Trophoblast cell (in vitro differentiated cells and primary cell): ENCODE measurements around the gene FHAD1.

ENCODE experiments used
- DNase-seq, 2 donors: peaks; one replicate each; pipeline ENCODE4 v3.0.0-alpha.2; 2016
- H2AFZ ChIP-seq: 2 replicates; pipeline ENCODE4 v1.6.1; 2013; ENCODE audit warnings: low read length, moderate library complexity, mild to moderate bottlenecking; ENCODE audit not compliant: insufficient read depth, poor library complexity
- H2AK5ac ChIP-seq: 2 replicates; pipeline ENCODE4 v1.6.1; 2013; ENCODE audit warnings: mild to moderate bottlenecking, low read length
- H2BK120ac ChIP-seq: 2 replicates; pipeline ENCODE4 v1.6.1; 2013; ENCODE audit warnings: low read length, mild to moderate bottlenecking, moderate library complexity; ENCODE audit not compliant: insufficient read depth, poor library complexity
- H2BK12ac ChIP-seq: 2 replicates; pipeline ENCODE4 v1.6.1; 2013; ENCODE audit warnings: mild to moderate bottlenecking, low read length, moderate library complexity
- H2BK5ac ChIP-seq: 2 replicates; pipeline ENCODE4 v1.6.1; 2013; ENCODE audit warnings: low read length, low read depth, moderate library complexity, mild to moderate bottlenecking; ENCODE audit not compliant: poor library complexity
- H3K14ac ChIP-seq: 2 replicates; pipeline ENCODE4 v1.6.1; 2013; ENCODE audit warnings: mild to moderate bottlenecking, low read length
- H3K18ac ChIP-seq: 2 replicates; pipeline ENCODE4 v1.6.1; 2013; ENCODE audit warnings: mild to moderate bottlenecking, low read length
- H3K23ac ChIP-seq: 2 replicates; pipeline ENCODE4 v1.6.1; 2013; ENCODE audit warnings: low read length
- H3K27ac ChIP-seq: 2 replicates; pipeline ENCODE4 v1.5.1; 2013; ENCODE audit warnings: low read depth, mild to moderate bottlenecking, inconsistent platforms, low read length, moderate library complexity
- H3K27me3 ChIP-seq: 2 replicates; pipeline ENCODE4 v1.6.1; 2013; ENCODE audit warnings: inconsistent platforms, mild to moderate bottlenecking, low read length, moderate library complexity; ENCODE audit not compliant: insufficient read depth
- H3K36me3 ChIP-seq, 2 experiments: 1 replicate in 1 of 2; 2 replicates in 1 of 2; pipeline ENCODE4 v1.6.1; 2013; ENCODE audit warnings: low read length in 2 of 2, mild to moderate bottlenecking in 2 of 2, moderate library complexity in 1 of 2; ENCODE audit not compliant: insufficient read depth in 2 of 2, control insufficient read depth in 1 of 2
- H3K4ac ChIP-seq: 2 replicates; pipeline ENCODE4 v1.6.1; 2013; ENCODE audit warnings: low read depth, mild to moderate bottlenecking, low read length, moderate library complexity
- H3K4me1 ChIP-seq, 2 experiments: 1 replicate in 1 of 2; 2 replicates in 1 of 2; pipeline ENCODE4 v1.6.1; 2013; ENCODE audit warnings: low read length in 2 of 2, mild to moderate bottlenecking in 2 of 2, moderate library complexity in 1 of 2; ENCODE audit not compliant: insufficient read depth in 2 of 2, control insufficient read depth in 1 of 2
- H3K4me2 ChIP-seq: 2 replicates; pipeline ENCODE4 v1.6.1; 2013; ENCODE audit warnings: inconsistent platforms, mild to moderate bottlenecking, low read length, moderate library complexity
- H3K4me3 ChIP-seq: 2 replicates; pipeline ENCODE4 v1.5.1; 2013; ENCODE audit warnings: mild to moderate bottlenecking, low read depth, low read length, inconsistent platforms
- H3K79me1 ChIP-seq: one replicate; pipeline ENCODE4 v1.6.1; 2013; ENCODE audit warnings: low read length
- H3K79me2 ChIP-seq: 2 replicates; pipeline ENCODE4 v1.6.1; 2013; ENCODE audit warnings: low read length, mild to moderate bottlenecking; ENCODE audit not compliant: control insufficient read depth, insufficient read depth, poor library complexity
- H3K9ac ChIP-seq: 2 replicates; pipeline ENCODE4 v1.6.1; 2013; ENCODE audit warnings: mild to moderate bottlenecking, low read length
- H3K9me3 ChIP-seq: 2 replicates; pipeline ENCODE4 v1.6.1; 2013; ENCODE audit warnings: low read depth, mild to moderate bottlenecking, control low read depth, inconsistent platforms, low read length; ENCODE audit not compliant: insufficient read depth
- H4K12ac ChIP-seq: 2 replicates; pipeline ENCODE4 v1.6.1; 2013; ENCODE audit warnings: low read depth, mild to moderate bottlenecking, low read length, moderate library complexity
- H4K8ac ChIP-seq: 2 replicates; pipeline ENCODE4 v1.6.1; 2013; ENCODE audit warnings: low read depth, mild to moderate bottlenecking, low read length, moderate library complexity
- H4K91ac ChIP-seq: one replicate; pipeline ENCODE4 v1.6.1; 2013; ENCODE audit warnings: low read depth, mild to moderate bottlenecking, low read length, moderate library complexity
- WGBS: extraction: QIAGEN DNeasy Blood & Tissue Kit; methylation state at CpG from one replicate; pipeline ENCODE4 v1.1.7; 2013; ENCODE audit warnings: missing lambda C conversion rate; ENCODE audit not compliant: insufficient read length, insufficient coverage; ENCODE audit errors: extremely low coverage; 5-methylcytosine and 5-hydroxymethylcytosine counted together

Gene FHAD1

GRCh38 chr1:15310544-15310943 is 63.5 kb downstream of the FHAD1 start:
- H3K4me3 ChIP-seq: no peak overlapping the region
- no peak overlapping the region for H2BK12ac ChIP-seq
- no peak overlapping the region for H2BK120ac ChIP-seq
- no peak overlapping the region for H4K8ac ChIP-seq
- H2AFZ ChIP-seq: no peak overlapping the region
- H3K14ac ChIP-seq: no peak overlapping the region
- H3K18ac ChIP-seq: no peak overlapping the region
- no peak overlapping the region for H2AK5ac ChIP-seq
- H3K27me3 ChIP-seq: no peaks in the 10 kb centered on the region
- peaks cover 13% of the 10 kb centered on the region for H3K9me3 ChIP-seq
- H3K4me1 ChIP-seq: no peaks in the 10 kb centered on the region
- no peak overlapping the region for H3K4ac ChIP-seq
- H2BK5ac ChIP-seq: no peak overlapping the region
- WGBS: no CpG with 5 or more reads among the region's 7 CpGs
- H3K79me2 ChIP-seq: no peaks in the 10 kb centered on the region
- H4K91ac ChIP-seq: no peak overlapping the region
- H3K9ac ChIP-seq: peak overlapping the region; percentile 38
- H3K23ac ChIP-seq: no peak overlapping the region
- no peak overlapping the region for H4K12ac ChIP-seq
- H3K36me3 ChIP-seq: no peaks in the 10 kb centered on the region
- no peak overlapping the region for H3K27ac ChIP-seq
- no peak for DNase-seq
- no peak overlapping the region for H3K4me2 ChIP-seq
- H3K79me1 ChIP-seq: no peaks in the 10 kb centered on the region

DNA sequence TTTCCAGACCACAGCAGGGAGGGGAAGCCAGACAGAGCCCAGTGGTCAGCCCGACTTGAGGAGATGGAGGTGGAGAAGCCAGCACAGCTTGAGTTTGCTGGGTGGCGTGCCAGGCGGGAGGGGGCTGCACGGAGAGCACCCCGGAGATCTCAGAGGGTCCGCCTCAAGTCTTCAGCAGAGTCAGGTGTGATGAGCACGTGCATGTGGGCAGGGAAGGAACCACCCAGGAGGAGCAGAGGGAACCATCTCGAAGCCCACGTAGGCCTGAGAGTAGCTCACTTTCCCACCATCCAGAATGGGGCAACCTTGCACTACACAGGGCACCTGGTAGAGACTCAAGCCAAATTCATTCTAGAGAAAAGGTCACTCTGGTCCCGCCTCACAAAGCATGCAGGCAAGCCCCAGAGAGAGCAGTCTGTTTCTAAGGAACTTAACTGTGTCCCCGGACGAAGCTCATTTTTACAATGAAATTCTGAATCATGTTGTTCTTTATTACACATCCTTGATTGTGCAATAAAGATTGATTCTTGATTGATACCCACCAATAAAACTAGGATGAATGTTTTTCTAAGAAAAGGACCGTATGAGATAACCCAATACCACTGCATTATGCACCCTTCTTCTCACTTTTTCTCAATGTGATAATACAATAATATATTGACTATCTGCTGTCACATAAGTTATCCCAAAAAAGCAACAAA is 64.2 kb downstream of the FHAD1 start:
- no peak for DNase-seq
- no peaks in the 10 kb centered on the region for H3K27me3 ChIP-seq
- H2AK5ac ChIP-seq: no peak overlapping the region
- H2BK12ac ChIP-seq: no peak overlapping the region
- no peak overlapping the region for H3K4me2 ChIP-seq
- no peak overlapping the region for H2AFZ ChIP-seq
- H3K9me3 ChIP-seq: peaks cover 13% of the 10 kb centered on the region
- no peak overlapping the region for H3K14ac ChIP-seq
- no peaks in the 10 kb centered on the region for H3K79me2 ChIP-seq
- no peaks in the 10 kb centered on the region for H3K79me1 ChIP-seq
- no peak overlapping the region for H2BK120ac ChIP-seq
- H3K4ac ChIP-seq: no peak overlapping the region
- peak overlapping the region; percentile 28 for H3K9ac ChIP-seq
- H3K27ac ChIP-seq: no peak overlapping the region
- no CpG with 5 or more reads among the region's 13 CpGs for WGBS
- no peaks in the 10 kb centered on the region for H3K4me1 ChIP-seq
- peak overlapping the region; percentile 17 for H3K23ac ChIP-seq
- H4K8ac ChIP-seq: no peak overlapping the region
- no peaks in the 10 kb centered on the region for H3K36me3 ChIP-seq
- H2BK5ac ChIP-seq: no peak overlapping the region
- no peak overlapping the region for H3K18ac ChIP-seq
- no peak overlapping the region for H4K12ac ChIP-seq
- no peak overlapping the region for H4K91ac ChIP-seq
- H3K4me3 ChIP-seq: no peak overlapping the region

GRCh38 chr1:15311880-15312279 is 64.9 kb downstream of the FHAD1 start:
- H3K9ac ChIP-seq: no peak overlapping the region
- H2AK5ac ChIP-seq: no peak overlapping the region
- H3K27me3 ChIP-seq: no peaks in the 10 kb centered on the region
- no peaks in the 10 kb centered on the region for H3K79me1 ChIP-seq
- no peaks in the 10 kb centered on the region for H3K4me1 ChIP-seq
- H3K14ac ChIP-seq: no peak overlapping the region
- no peak overlapping the region for H3K27ac ChIP-seq
- H2BK120ac ChIP-seq: no peak overlapping the region
- no peak overlapping the region for H2AFZ ChIP-seq
- no peak overlapping the region for H3K4me2 ChIP-seq
- H2BK5ac ChIP-seq: no peak overlapping the region
- WGBS: no CpG with 5 or more reads among the region's 7 CpGs
- H4K8ac ChIP-seq: no peak overlapping the region
- H3K4me3 ChIP-seq: no peak overlapping the region
- no peak overlapping the region for H3K4ac ChIP-seq
- H3K23ac ChIP-seq: no peak overlapping the region
- no peak overlapping the region for H4K91ac ChIP-seq
- H3K18ac ChIP-seq: no peak overlapping the region
- no peak for DNase-seq
- peaks cover 15% of the 10 kb centered on the region for H3K9me3 ChIP-seq
- no peaks in the 10 kb centered on the region for H3K79me2 ChIP-seq
- no peak overlapping the region for H2BK12ac ChIP-seq
- no peak overlapping the region for H4K12ac ChIP-seq
- no peaks in the 10 kb centered on the region for H3K36me3 ChIP-seq

- H3K14ac ChIP-seq: no peak overlapping the region
- H3K9me3 ChIP-seq: peaks cover 15% of the 10 kb centered on the region
- H4K8ac ChIP-seq: no peak overlapping the region
- H3K4me3 ChIP-seq: no peak overlapping the region
- no peak overlapping the region for H3K4me2 ChIP-seq
- H3K27ac ChIP-seq: no peak overlapping the region
- no peak overlapping the region for H4K12ac ChIP-seq
- no peak overlapping the region for H2AK5ac ChIP-seq
- H3K4me1 ChIP-seq: no peaks in the 10 kb centered on the region
- no peak overlapping the region for H3K4ac ChIP-seq
- no peaks in the 10 kb centered on the region for H3K27me3 ChIP-seq
- no peak overlapping the region for H2BK5ac ChIP-seq
- no peak overlapping the region for H3K23ac ChIP-seq
- H3K18ac ChIP-seq: no peak overlapping the region
- H3K9ac ChIP-seq: no peak overlapping the region
- H2BK12ac ChIP-seq: no peak overlapping the region
- H2AFZ ChIP-seq: no peak overlapping the region
- no peaks in the 10 kb centered on the region for H3K79me2 ChIP-seq
- DNase-seq: no peak
- no peaks in the 10 kb centered on the region for H3K36me3 ChIP-seq
- WGBS: no CpG with 5 or more reads among the region's 16 CpGs
- no peak overlapping the region for H4K91ac ChIP-seq
- no peaks in the 10 kb centered on the region for H3K79me1 ChIP-seq
- H2BK120ac ChIP-seq: no peak overlapping the region
These were observed 65.8 kb downstream of the FHAD1 start for GRCh38 chr1:15312626-15313411.
